IMR-90 (cell line): Measurements from ENCODE around the gene PIK3CB. TPM values are rescaled to one million over a fixed set of nuclear protein-coding genes. Genes with fewer than 3 reads are reported as not detected.

Experiments
- ATAC-seq: fragments of 200-7000 bp; cut with Tn5 transposase; 2 replicates; pipeline ENCODE4 v1.9.1; 2020; ENCODE audit warnings: low read depth, mild to moderate bottlenecking, moderate library complexity
- BruUV-seq: library from RNA; stranded (reverse); fragments of 400-500 nt; replicated peaks from 2 replicates; lab custom pipeline; 2021; lab: Mats Ljungman, UMichigan
- CTCF ChIA-PET: fragments of 300-600 bp; formaldehyde crosslinking; extraction: SDS; loops from one replicate; lab custom pipeline; 2021; ENCODE audit warnings: antibody characterized with exemption; lab: Yijun Ruan, JAX
- POLR2A ChIA-PET: fragments of 300-600 bp; sonication (Branson Sonifier 250); formaldehyde crosslinking; loops from one replicate; lab custom pipeline; 2022; ENCODE audit warnings: antibody characterized with exemption; ENCODE audit not compliant: unreplicated experiment; lab: Charles Lee
- DNase-seq: peaks from one replicate; pipeline ENCODE4 v3.0.0; 2013
- H2AFZ ChIP-seq: replicated peaks from 2 replicates; pipeline ENCODE3; 2013; ENCODE audit warnings: low read length, mild to moderate bottlenecking; ENCODE audit not compliant: poor library complexity
- H2AK5ac ChIP-seq: 2 replicates; pipeline ENCODE4 v1.6.1; 2013; ENCODE audit warnings: low read depth, low read length, inconsistent platforms
- H2AK9ac ChIP-seq: replicated peaks from 2 replicates; pipeline ENCODE3; 2013; ENCODE audit warnings: mild to moderate bottlenecking, low read depth, low read length, moderate library complexity; ENCODE audit not compliant: poor library complexity
- H2BK120ac ChIP-seq: 2 replicates; pipeline ENCODE4 v1.6.1; 2013; ENCODE audit warnings: low read depth, low read length, inconsistent platforms
- H2BK15ac ChIP-seq: 3 replicates; pipeline ENCODE4 v1.6.1; 2013; ENCODE audit warnings: low read depth, low read length, inconsistent platforms
- H2BK20ac ChIP-seq: 2 replicates; pipeline ENCODE4 v1.6.1; 2013; ENCODE audit warnings: low read depth, mild to moderate bottlenecking, inconsistent platforms, low read length, moderate library complexity
- H2BK5ac ChIP-seq: 2 replicates; pipeline ENCODE4 v1.6.1; 2013; ENCODE audit warnings: mild to moderate bottlenecking, low read depth, low read length, inconsistent platforms; ENCODE audit not compliant: poor library complexity, severe bottlenecking
- H3K14ac ChIP-seq: replicated peaks from 2 replicates; pipeline ENCODE4 v1.6.1; 2013; ENCODE audit warnings: low read depth, low read length, inconsistent platforms
- H3K18ac ChIP-seq: 2 replicates; pipeline ENCODE4 v1.6.1; 2013; ENCODE audit warnings: low read depth, low read length, control low read depth
- H3K23ac ChIP-seq: 2 replicates; pipeline ENCODE4 v1.6.1; 2013; ENCODE audit warnings: low read depth, low read length, inconsistent platforms
- H3K27ac ChIP-seq: 2 replicates; pipeline ENCODE4 v1.5.1; 2013; ENCODE audit warnings: mild to moderate bottlenecking, control low read depth, low read length; ENCODE audit not compliant: insufficient read depth
- H3K27me3 ChIP-seq: 2 replicates; pipeline ENCODE4 v1.6.1; 2013; ENCODE audit warnings: low read length; ENCODE audit not compliant: control insufficient read depth, insufficient read depth
- H3K36me3 ChIP-seq: 2 replicates; pipeline ENCODE4 v1.6.1; 2013; ENCODE audit warnings: low read length, mixed read lengths; ENCODE audit not compliant: control insufficient read depth, insufficient read depth
- H3K4ac ChIP-seq: 2 replicates; pipeline ENCODE4 v1.6.1; 2013; ENCODE audit warnings: low read depth, low read length, inconsistent platforms
- H3K4me1 ChIP-seq: 2 replicates; pipeline ENCODE4 v1.6.1; 2013; ENCODE audit warnings: low read length, mixed read lengths; ENCODE audit not compliant: control insufficient read depth, insufficient read depth
- H3K4me2 ChIP-seq: 2 replicates; pipeline ENCODE4 v1.6.1; 2013; ENCODE audit warnings: low read depth, mild to moderate bottlenecking, control low read depth, low read length, moderate library complexity
- H3K4me3 ChIP-seq: 2 replicates; pipeline ENCODE4 v1.5.1; 2013; ENCODE audit warnings: low read depth, mild to moderate bottlenecking, control low read depth, low read length, moderate library complexity; ENCODE audit not compliant: insufficient read depth
- H3K56ac ChIP-seq: 2 replicates; pipeline ENCODE4 v1.6.1; 2013; ENCODE audit warnings: low read length, inconsistent platforms; ENCODE audit not compliant: insufficient read depth; ENCODE audit errors: extremely low read depth
- H3K79me1 ChIP-seq, 2 experiments: 2 replicates each; pipeline ENCODE4 v1.6.1; 2013; ENCODE audit warnings: low read length in 2 of 2, inconsistent platforms in 1 of 2, low read depth in 1 of 2
- H3K9ac ChIP-seq: 2 replicates; pipeline ENCODE4 v1.6.1; 2013; ENCODE audit warnings: low read depth, low read length, control low read depth
- H3K9me1 ChIP-seq: 2 replicates; pipeline ENCODE4 v1.6.1; 2013; ENCODE audit warnings: low read length, inconsistent platforms; ENCODE audit not compliant: insufficient read depth
- H3K9me3 ChIP-seq: 2 replicates; pipeline ENCODE4 v1.6.1; 2013; ENCODE audit warnings: low read length; ENCODE audit not compliant: control insufficient read depth, insufficient read depth
- H4K20me1 ChIP-seq: 2 replicates; pipeline ENCODE4 v1.6.1; 2013; ENCODE audit warnings: low read length, inconsistent platforms; ENCODE audit not compliant: insufficient read depth
- H4K5ac ChIP-seq: 2 replicates; pipeline ENCODE4 v1.6.1; 2013; ENCODE audit warnings: mild to moderate bottlenecking, low read depth, low read length, control low read depth
- H4K8ac ChIP-seq, 2 experiments: 2 replicates each; pipeline ENCODE4 v1.6.1; 2013; ENCODE audit warnings: low read depth in 2 of 2, low read length in 2 of 2, control low read depth in 1 of 2, inconsistent platforms in 1 of 2
- H4K91ac ChIP-seq: 2 replicates; pipeline ENCODE4 v1.6.1; 2013; ENCODE audit warnings: low read depth, low read length, inconsistent platforms; ENCODE audit not compliant: insufficient read depth
- BHLHE40 ChIP-seq: fragments of 150-350 bp; IDR thresholded peaks from 2 replicates; pipeline ENCODE4 v1.6.1; 2016; ENCODE audit warnings: mild to moderate bottlenecking, low read depth, low read length
- CEBPB ChIP-seq: IDR thresholded peaks from 2 replicates; pipeline ENCODE4 v1.6.1; 2012; ENCODE audit warnings: low read depth, low read length, improper control_type of control experiment
- CHD1 ChIP-seq: IDR thresholded peaks from 2 replicates; pipeline ENCODE4 v1.6.1; 2012; ENCODE audit warnings: low read depth, low read length, improper control_type of control experiment
- CTCF ChIP-seq: conservative IDR thresholded peaks from 2 replicates; pipeline ENCODE4 v1.5.1; 2012; ENCODE audit warnings: mild to moderate bottlenecking, low read depth, low read length, improper control_type of control experiment
- ELK1 ChIP-seq: fragments of 150-350 bp; IDR thresholded peaks from 2 replicates; pipeline ENCODE4 v1.6.1; 2016; ENCODE audit warnings: low read depth, mild to moderate bottlenecking, low read length, moderate library complexity, borderline replicate concordance
- FOS ChIP-seq: fragments of 150-350 bp; IDR thresholded peaks from 2 replicates; pipeline ENCODE4 v1.6.1; 2016; ENCODE audit warnings: low read depth, low read length
- MAFK ChIP-seq: IDR thresholded peaks from 2 replicates; pipeline ENCODE4 v1.6.1; 2012; ENCODE audit warnings: low read depth, low read length, improper control_type of control experiment
- MAZ ChIP-seq: IDR thresholded peaks from 2 replicates; pipeline ENCODE4 v1.6.1; 2012; ENCODE audit warnings: low read depth, mild to moderate bottlenecking, low read length, improper control_type of control experiment, moderate library complexity, borderline replicate concordance
- MXI1 ChIP-seq: IDR thresholded peaks from 2 replicates; pipeline ENCODE4 v1.6.1; 2012; ENCODE audit warnings: low read depth, mild to moderate bottlenecking, low read length, moderate library complexity, borderline replicate concordance
- NFE2L2 ChIP-seq: fragments of 150-350 bp; IDR thresholded peaks from 2 replicates; pipeline ENCODE4 v1.6.1; 2016; ENCODE audit warnings: low read depth, mild to moderate bottlenecking, low read length
- POLR2A ChIP-seq: IDR thresholded peaks from 2 replicates; pipeline ENCODE4 v1.6.1; 2012; ENCODE audit warnings: mild to moderate bottlenecking, low read depth, low read length
- RAD21 ChIP-seq: IDR thresholded peaks from 2 replicates; pipeline ENCODE4 v1.6.1; 2012; ENCODE audit warnings: low read length, improper control_type of control experiment
- RCOR1 ChIP-seq: IDR thresholded peaks from 2 replicates; pipeline ENCODE4 v1.6.1; 2012; ENCODE audit warnings: mild to moderate bottlenecking, low read length, improper control_type of control experiment; ENCODE audit not compliant: insufficient replicate concordance
- RFX5 ChIP-seq: IDR thresholded peaks from 2 replicates; pipeline ENCODE4 v1.8.0; 2012; ENCODE audit warnings: low read depth, mild to moderate bottlenecking, low read length, moderate library complexity
- SMC3 ChIP-seq: fragments of 150-350 bp; IDR thresholded peaks from 2 replicates; pipeline ENCODE4 v1.6.1; 2016; ENCODE audit warnings: low read depth, mild to moderate bottlenecking, antibody characterized with exemption, low read length, moderate library complexity
- WGBS, 2 experiments: methylation state at CpG; one replicate each; pipeline versions ENCODE4 v1.1.5 to v1.1.7; 2013; ENCODE audit warnings: missing lambda C conversion rate in 2 of 2; ENCODE audit not compliant: insufficient read length in 1 of 2; ENCODE audit errors: extremely low coverage in 2 of 2; 5-methylcytosine and 5-hydroxymethylcytosine counted together
- dilution Hi-C: fragments of 300-500 bp; cut with HindIII; formaldehyde crosslinking; loops from one replicate; pipeline ENCODE4 v1.14.3; 2018; ENCODE audit warnings: low sequenced_read_pairs; ENCODE audit not compliant: unreplicated experiment
- in situ Hi-C: fragments of 300-500 bp; cut with MboI; formaldehyde crosslinking; loops from 3 replicates; pipeline ENCODE4 v1.14.3; 2019; ENCODE audit warnings: low sequenced_read_pairs, inconsistent platforms, mixed read lengths
- intact Hi-C: fragments of 100-400 bp; cut with micrococcal nuclease; formaldehyde crosslinking; loops from 2 replicates; pipeline ENCODE4 v1.10.0; 2022
- polyA plus RNA-seq, 3 experiments: library from polyadenylated mRNA; depleted of rRNA; stranded (reverse); fragments of >200 nt; gene quantifications; 2 replicates each; pipeline ENCODE4 v1.2.3, GENCODE V29; 2012; ENCODE audit warnings: low replicate concordance in 1 of 3
- total RNA-seq: library from RNA; depleted of rRNA; stranded (reverse); fragments of >200 nt; gene quantifications from 2 replicates; pipeline ENCODE4 v1.2.3, GENCODE V29; 2012
- TF ChIP-seq, protein P1 (sequence below): fragments of 150-350 bp; IDR thresholded peaks from 2 replicates; pipeline ENCODE4 v1.6.1; 2017; ENCODE audit warnings: mild to moderate bottlenecking, antibody characterized with exemption, low read length, low read depth

PIK3CB gene
- total and polyA plus RNA-seq, 2 of the 4 experiments (the other 2 are of a cell fraction) = 6.3 to 6.8 TPM

DNA sequence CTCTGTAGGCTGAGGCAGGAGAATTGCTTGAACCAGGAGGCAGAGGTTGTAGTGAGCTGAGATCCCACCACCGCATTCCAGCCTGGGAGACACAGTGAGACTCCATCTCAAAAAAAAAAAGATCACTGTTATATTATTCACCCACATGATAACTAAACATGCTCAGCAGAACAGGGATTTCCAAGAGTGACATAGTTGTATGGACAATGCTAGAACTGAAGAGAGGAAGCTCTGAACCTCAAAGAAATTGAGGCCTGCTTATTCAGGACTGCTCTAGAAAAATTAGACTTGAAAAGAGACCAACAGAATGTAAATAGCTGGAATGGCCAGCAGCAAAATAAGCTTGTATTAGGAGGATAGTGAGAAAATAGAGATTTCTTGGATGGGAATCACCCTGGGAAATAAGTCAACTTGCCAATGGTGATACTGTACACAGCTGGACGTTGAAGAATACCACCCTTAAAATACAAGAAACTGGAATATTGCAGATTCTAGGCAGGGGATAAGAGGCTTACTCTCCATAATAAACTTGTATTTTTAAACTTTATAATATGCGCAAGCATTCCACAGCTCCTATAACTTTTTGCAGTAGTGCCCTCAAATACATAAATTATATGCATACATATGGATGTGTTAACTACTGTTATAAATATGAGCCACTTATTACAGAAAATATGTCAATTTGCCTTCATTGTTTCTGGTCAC is 28.2 kb downstream of the PIK3CB start:
- in situ Hi-C loops (no loop called here), dilution Hi-C loops (no loop called here), intact Hi-C loops (no loop called here)
- Histone ChIP-seq H2AFZ (no peak overlapping the region), H3K56ac (no peak overlapping the region), H2BK15ac (no peak overlapping the region), H4K91ac (no peak overlapping the region), H3K27me3 (no peaks in the 10 kb centered on the region), H2AK9ac (no peak overlapping the region), H3K4me1 (0 out of 2 replicates have a peak, but pooled peaks cover 2% of the 10 kb centered on the region), H3K9me3 (no peaks in the 10 kb centered on the region), H3K14ac (no peak overlapping the region), H3K9ac (no peak overlapping the region), H3K18ac (no peak overlapping the region), H3K4me3 (no peak overlapping the region), H2BK120ac (no peak overlapping the region), H2BK5ac (no peak overlapping the region), H4K8ac (no peak overlapping the region), H3K27ac (no peak overlapping the region), H3K9me1 (no peaks in the 10 kb centered on the region), H3K79me1 (peaks cover 13 to 28% of the 10 kb centered on the region in 2 experiments), H4K5ac (no peak overlapping the region), H3K4ac (no peak overlapping the region), H3K4me2 (no peak overlapping the region), H4K20me1 (0 out of 2 replicates have a peak, but pooled peaks cover 12% of the 10 kb centered on the region), H2AK5ac (no peak overlapping the region), H3K36me3 (no peaks in the 10 kb centered on the region), H2BK20ac (no peak overlapping the region), H3K23ac (no peak overlapping the region)
- DNase-seq = no peak
- no CpG with 5 or more reads among the region's 3 CpGs for WGBS, 2 experiments
- ChIA-PET CTCF (interaction anchor here (0.8 kb wide), 1 partner anchor 17 kb away, joined by 3 read pairs; no protein-coding TSS in a partner anchor), POLR2A (no interaction called here)
- no TSS peak for BruUV-seq
- no peak for ATAC-seq
- TF ChIP-seq MXI1 = no peak
- no peak for TF ChIP-seq CTCF
- TF ChIP-seq POLR2A = no peak
- no peak for TF ChIP-seq CEBPB
- TF ChIP-seq, protein P1, sequence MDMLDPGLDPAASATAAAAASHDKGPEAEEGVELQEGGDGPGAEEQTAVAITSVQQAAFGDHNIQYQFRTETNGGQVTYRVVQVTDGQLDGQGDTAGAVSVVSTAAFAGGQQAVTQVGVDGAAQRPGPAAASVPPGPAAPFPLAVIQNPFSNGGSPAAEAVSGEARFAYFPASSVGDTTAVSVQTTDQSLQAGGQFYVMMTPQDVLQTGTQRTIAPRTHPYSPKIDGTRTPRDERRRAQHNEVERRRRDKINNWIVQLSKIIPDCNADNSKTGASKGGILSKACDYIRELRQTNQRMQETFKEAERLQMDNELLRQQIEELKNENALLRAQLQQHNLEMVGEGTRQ = no peak
- TF ChIP-seq ELK1 = no peak
- no peak for TF ChIP-seq MAFK
- no peak for TF ChIP-seq BHLHE40
- no peak for TF ChIP-seq NFE2L2
- TF ChIP-seq RCOR1 = no peak
- no peak for TF ChIP-seq RAD21
- TF ChIP-seq MAZ = no peak
- no peak for TF ChIP-seq RFX5
- TF ChIP-seq CHD1 = no peak
- no peak for TF ChIP-seq FOS
- TF ChIP-seq SMC3 = no peak
